Renal cortical epithelial cell (primary cell): ENCODE measurements around the gene PGRMC2. TPM values are rescaled to one million over a fixed set of nuclear protein-coding genes. Genes with fewer than 3 reads are reported as not detected.
A peak's percentile ranks its signal among the peaks of the same experiment; 100 is the strongest.

Experiments used
- DNase-seq: peaks from one replicate; pipeline ENCODE4 v3.0.0-alpha.2; 2011; ENCODE audit warnings: low read depth
- total RNA-seq: library from RNA; depleted of rRNA; stranded (reverse); fragments of >200 nt; gene quantifications from 2 replicates; pipeline ENCODE4 v1.2.3, GENCODE V29; 2014

Gene PGRMC2
- total RNA-seq: 30.9 and 289 TPM in 2 replicates

DNA sequence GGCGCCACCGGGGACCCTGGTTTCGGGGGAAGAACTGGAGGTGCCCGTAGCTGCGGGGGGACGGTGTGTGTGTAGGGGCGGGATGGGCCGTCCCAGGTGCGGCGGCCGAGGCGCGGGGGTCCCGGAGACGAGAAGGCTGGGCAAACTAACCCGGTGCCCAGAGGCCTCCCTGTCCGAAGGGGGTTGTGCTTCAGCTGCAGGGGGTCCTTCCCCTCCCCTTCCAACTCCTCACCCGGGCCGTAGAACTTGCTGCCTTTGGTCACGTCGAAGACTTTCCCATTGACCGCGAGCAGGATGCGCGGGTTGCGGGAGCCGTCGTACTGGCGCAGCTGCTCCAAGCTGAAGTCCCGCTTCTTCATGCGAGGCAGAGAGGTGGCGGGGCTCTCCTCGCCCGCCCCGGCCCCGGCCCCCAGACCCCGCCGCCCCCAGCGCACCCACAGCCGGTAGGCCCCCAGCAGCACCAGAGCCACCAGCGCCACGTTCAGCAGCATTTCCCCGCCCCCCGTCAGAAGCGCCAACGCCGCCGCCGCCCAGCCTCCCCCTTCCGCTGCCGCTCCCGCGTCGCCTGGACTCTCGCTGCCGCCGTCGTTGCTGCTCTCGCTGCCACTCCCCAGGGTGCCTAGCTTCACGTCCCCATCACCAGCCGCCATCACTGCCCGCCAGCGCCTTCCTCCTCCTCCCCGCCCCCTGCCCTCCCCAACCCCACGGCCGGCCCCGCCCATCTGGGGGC, at the start of gene PGRMC2:
Gene PGRMC2, minus strand, starts transcription at position 673 of the 730 bp plus-strand sequence. Its CDS starts 23 bp downstream, at position 650.
- no peak for DNase-seq

DNA sequence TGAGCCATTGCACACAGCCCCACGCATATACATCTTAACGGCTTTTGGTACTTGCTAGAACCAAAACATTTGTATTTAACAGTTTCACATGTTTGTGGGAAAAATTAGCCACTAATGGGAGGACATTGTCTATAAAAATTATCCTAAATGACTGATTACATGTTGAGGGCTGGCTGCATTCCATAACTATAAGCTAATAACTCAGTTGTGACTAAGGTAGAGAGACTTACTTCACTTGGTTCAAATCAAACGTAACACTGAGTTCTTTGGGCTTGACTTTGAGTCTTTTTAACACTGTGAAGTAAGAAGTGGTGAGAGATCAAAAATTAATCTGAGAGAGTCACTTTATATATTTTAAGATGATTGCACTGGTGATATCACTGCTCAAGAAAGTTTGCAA, 47.9 kb upstream of the PGRMC2 start:
- DNase-seq: no peak

DNA sequence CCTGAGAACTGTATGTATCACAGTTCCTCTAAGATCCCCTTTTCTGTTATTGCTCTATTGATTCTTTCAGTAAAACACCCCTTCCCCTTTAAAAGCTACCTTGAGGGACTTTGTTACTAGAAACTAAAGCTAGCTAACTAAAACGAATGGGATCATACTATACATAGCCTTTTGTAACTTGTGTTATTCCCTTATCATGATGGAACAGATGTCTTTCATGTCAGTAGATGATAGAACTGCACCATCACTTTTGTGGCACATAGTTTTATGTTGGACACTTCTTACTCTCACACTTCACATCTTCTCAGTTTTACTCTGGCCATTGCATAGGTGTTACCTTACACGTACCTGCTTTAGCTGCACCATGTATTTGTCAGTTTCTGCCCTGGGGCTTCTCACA, 46.6 kb upstream of the PGRMC2 start:
- no peak for DNase-seq

DNA sequence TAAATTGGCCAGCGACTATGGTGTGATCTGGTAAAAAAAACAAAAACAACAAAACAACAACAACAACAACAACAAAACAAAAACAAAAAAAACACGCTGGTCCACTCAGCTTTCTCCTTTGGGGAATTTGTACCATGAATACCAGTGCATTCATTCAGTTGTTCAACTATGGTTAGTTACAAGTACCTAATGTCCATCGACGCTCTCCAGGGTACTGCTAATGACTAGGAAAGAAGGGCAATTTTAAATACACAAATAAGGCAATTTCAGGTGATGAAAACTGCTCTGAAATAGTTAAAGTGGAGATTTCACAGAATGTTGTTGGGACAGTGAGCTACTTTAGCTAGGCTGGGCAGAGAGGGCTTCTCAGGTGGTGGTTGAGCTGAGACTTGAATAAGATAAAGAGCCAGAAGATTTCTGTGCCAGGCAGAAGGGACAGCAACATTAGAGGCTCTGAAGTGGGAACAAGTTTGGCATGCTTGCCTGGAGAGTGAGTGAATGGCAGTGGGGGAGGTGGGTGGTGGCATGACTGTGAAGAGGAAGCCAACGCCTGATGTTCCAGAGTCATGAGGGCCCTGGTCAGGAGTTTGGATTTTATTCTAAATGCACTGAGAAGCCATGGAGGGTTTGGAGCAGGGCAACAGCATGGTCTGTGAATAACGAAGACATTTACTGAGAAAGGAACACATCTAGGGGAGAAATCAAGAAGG, 45.9 kb upstream of the PGRMC2 start:
- no peak for DNase-seq

DNA sequence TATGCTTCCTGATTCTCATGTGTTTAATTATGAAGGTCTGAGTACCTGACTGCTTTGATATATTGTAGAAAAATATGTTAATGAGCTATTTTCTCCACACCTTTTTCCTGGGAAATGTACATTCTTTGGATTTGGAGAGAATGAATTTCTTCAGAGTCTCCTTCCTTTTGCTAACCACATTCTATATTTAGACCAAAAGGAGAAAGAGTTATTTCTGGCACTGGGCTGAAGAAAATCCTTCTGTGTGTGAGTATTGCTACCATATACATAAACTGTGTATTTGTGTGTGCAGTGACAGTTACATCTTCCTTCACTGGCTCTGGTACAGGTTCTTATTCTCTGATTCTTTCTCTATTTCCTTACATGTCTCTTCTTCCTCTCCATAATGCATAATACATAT, 44.5 kb upstream of the PGRMC2 start:
- DNase-seq: no peak

DNA sequence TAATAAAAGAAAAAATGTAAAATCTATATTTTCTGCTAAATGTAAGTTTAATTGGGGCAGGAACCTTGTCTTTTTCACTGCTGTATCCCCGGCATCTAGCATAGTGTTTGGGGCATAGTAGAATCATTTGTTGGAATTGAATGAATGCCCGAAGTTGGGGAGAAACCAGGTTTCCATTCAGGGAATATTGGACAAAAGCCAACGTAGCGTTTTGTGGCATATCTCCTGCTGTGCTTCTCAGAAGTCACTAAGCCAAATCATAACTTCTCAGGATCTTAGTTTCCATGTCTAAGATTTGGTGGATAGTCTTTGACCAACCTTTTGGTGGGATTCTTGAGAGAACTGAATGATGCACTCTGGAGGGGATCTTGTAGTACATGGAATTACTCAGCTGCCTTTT, 42.0 kb upstream of the PGRMC2 start:
- no peak for DNase-seq

- no peak for DNase-seq
Observed at GRCh38 chr4:128328106-128328505, 40.5 kb upstream of the PGRMC2 start.

GRCh38 chr4:128323401-128323800, 35.8 kb upstream of the PGRMC2 start:
- no peak for DNase-seq

- peak; percentile 89 for DNase-seq
Observed at GRCh38 chr4:128322986-128323385, 35.4 kb upstream of the PGRMC2 start.

GRCh38 chr4:128322311-128322710, 34.7 kb upstream of the PGRMC2 start:
- peak; percentile 52 for DNase-seq

DNA sequence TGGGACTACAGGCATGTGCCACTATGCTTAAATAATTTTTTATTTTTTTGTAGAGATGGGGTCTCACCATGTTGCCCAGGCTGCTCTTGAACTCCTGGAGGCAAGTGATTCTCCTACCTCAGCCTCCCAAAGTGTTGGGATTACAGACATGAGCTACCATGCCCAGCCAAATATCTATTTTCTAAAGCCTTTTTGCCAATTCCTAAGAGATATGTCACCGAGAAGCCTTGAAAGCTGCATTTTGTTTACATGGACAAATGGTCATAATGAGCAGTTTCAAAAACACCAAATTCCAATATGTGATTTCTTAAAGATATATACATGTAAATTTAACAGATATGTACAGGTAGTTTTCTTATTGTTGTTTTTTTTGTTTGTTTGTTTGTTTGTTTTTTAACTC, 33.0 kb upstream of the PGRMC2 start:
- DNase-seq: no peak

GRCh38 chr4:128315756-128316520, 28.3 kb upstream of the PGRMC2 start:
- DNase-seq: peak; percentile 42

DNA sequence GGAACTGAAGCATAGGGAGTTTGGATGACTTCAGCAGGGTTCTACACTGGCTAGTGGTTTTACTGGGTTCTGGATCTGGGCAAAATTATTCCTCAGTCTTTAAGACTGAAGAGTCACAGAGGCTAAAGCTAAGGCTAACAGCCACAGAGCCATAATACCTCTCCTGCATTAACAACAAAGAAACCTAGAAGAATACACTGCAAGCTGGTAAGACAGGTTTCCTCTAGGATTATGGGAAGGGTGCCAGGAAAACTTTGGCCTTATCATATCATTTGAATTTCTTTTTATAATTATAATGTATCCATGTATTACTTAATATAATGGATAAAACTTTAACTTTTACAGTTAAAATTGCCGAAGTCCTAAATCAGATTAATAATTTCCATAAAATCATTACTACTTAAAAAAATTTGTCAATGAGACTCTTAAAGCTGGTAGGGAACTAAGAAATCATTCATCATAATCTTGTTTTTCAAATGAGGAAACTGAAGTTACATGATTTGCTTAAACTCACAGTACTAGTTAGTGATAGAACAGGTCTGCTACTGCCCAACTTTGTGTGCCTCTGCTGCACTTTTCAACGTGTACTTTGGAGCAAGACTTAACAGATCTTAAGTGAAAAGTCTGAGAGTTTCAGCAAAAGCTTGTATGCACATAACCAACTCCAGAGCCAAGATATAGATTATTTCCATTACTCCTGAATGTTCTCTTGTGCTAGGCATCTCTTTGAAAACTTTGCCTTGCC, 24.2 kb upstream of the PGRMC2 start:
- no peak for DNase-seq

DNA sequence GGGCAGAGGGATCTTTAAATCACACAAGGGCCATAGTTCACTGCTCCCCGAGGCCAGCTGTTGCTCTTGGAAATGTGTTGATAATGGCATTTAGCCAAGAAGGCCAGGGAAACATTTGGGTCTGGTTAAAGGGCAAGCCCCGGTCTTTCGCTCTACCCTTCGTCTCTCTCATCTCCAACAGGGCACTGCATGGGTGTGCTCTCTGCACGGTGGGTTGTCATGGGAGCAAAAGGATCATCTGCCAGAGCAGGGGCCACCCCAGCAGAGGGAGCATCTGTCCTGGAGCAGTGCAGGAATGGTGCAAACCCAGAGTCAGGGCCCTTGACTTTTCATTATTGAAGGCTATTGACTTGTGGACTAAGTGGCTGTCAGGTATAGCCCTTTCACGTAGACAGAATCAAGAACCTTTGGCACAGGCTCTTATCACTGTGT, 22.7 kb upstream of the PGRMC2 start:
- DNase-seq: no peak

DNA sequence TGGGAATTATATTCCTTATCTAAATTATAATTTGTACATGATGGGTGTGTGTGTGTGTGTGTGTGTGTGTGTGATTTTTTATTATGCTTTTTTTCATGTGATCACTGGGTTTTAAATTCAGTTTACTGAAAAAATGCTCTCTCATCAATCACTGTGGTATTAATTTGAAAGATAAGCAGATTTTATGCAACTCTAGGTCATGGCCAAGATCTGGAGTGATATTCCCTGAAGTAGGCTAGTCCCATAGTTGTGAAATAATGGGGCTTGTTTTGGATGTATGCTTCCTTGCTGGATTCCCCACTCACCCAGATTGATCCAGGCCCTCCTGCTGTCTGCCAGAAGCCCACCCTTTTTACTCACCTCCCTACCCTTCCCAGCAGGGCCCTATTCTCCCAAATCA, 22.0 kb upstream of the PGRMC2 start:
- DNase-seq: no peak

DNA sequence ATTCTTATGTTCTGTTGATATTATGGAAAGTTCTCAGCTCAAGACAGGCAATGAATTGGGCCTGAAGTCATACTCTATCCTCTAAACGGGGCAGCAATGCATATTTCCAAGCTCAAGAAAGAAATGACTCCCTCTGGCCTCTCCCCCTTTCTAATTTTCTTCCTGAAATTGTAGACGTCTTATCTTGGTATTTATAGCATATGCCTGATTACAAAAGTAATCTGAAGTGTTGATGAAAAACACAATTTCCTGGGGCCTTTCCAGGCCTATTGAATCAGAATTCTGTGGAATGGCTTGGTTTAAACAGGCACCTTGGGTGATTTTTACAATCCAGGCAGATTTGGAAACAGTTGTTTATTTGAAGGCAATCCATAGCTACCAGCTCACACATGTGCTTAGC, 21.4 kb upstream of the PGRMC2 start:
- no peak for DNase-seq

- no peak for DNase-seq
Observed at GRCh38 chr4:128307123-128307571, 19.5 kb upstream of the PGRMC2 start.

DNA sequence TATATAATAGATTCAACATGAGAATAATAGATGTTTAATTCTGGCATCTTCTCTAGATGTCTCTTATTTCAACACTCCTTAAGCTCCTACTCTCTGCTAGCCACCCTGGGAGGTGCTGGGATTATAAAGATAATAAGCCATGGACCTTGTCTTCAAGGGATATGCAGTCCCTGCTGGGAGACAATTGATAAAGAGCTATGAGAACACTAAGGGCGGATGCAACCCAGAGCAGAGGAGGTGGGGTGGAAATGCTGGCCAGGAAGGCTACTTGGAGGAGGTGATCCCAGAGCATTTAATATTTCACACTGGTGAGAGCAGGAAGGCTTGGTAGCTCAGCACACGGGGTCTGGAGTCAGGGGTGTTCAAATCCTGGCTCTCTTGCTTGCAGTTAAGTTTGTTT, 18.3 kb upstream of the PGRMC2 start:
- DNase-seq: no peak

- DNase-seq: no peak
Observed at GRCh38 chr4:128303986-128304385, 16.4 kb upstream of the PGRMC2 start.

- no peak for DNase-seq
Observed at GRCh38 chr4:128303405-128303785, 15.8 kb upstream of the PGRMC2 start.

GRCh38 chr4:128301979-128302378, 14.4 kb upstream of the PGRMC2 start:
- no peak for DNase-seq

DNA sequence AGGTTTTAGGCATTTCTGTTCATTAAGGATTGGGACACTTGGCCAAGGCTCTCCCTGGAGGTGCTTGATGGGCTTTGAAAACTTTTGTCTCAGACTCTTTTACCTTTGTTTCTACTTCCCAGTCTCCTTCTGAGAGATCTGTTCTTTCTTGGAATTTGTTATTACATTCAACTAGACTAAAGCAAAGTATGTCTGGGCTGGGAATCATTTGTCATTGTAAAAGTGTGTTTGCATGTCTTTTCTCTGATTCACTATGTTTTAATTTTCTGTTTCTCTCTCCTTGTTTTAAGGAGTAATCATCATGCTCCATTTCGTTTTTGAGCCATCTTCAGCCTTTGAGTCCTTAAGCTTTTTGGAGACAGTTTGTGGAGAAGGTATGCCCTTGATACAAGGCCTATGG, 12.2 kb upstream of the PGRMC2 start:
- no peak for DNase-seq
